Measurements from ENCODE around the gene KRTAP5-3.

GRCh38 chr11:1604711-1605110 lies 3.6 kb downstream of the KRTAP5-3 start:
- TF ChIP-seq POLR2AphosphoS5 (IDR thresholded peaks at IDR 0.05; ENCODE audit: insufficient read depth, low read depth, low read length) (no peak), MAX (IDR thresholded peaks at IDR 0.05; ENCODE audit: insufficient read depth, insufficient read length) (no peak)
